ENCODE results near the gene PHLDA2.
A peak's percentile ranks its signal among the peaks of the same experiment; 100 is the strongest.
"Not testable (repeated sequence)": the region's sequence is repeated elsewhere in the genome, so short reads cannot be mapped to it uniquely, and the experiment has no call there.

PHLDA2 gene

GRCh38 chr11:2908130-2908529 lies 21.1 kb downstream of the PHLDA2 start:
- Histone ChIP-seq H2AFZ (ENCODE audit: low read depth, low read length) (no peak overlapping the region), H4K20me1 (ENCODE audit: insufficient read depth, low read length) (peaks cover 5% of the 10 kb centered on the region), H3K79me2 (ENCODE audit: insufficient read depth, low read length) (no peaks in the 10 kb centered on the region), H3K4me3 (ENCODE audit: low read depth in 1 of 2, low read length in 2 of 2) (no peak overlapping the region), H3K4me1 (ENCODE audit: insufficient read depth, low read length) (peaks cover 7% of the 10 kb centered on the region), H3K27me3 (ENCODE audit: insufficient read depth, low read length, poor library complexity) (no peaks in the 10 kb centered on the region), H3K4me2 (ENCODE audit: insufficient read depth, low read length) (no peak overlapping the region), H3K27ac (ENCODE audit: low read length) (no peak overlapping the region), H3K9me3 (ENCODE audit: insufficient read depth, low read length, severe bottlenecking) (no peaks in the 10 kb centered on the region), H3K36me3 (ENCODE audit: insufficient read depth, low read length) (no peaks in the 10 kb centered on the region), H3K9ac (ENCODE audit: low read depth, low read length) (no peak overlapping the region)
- no peak for ATAC-seq (ENCODE audit: insufficient read depth, low read depth)
- DNase-seq, result no peak
- TF ChIP-seq EZH2 (IDR thresholded peaks at IDR 0.05; ENCODE audit: borderline replicate concordance, low read depth, low read length, severe bottlenecking) (no peak), CTCF (IDR thresholded peaks at IDR 0.05; ENCODE audit: borderline replicate concordance, extremely low read depth, low read length, poor library complexity, severe bottlenecking) (no peak)

- ATAC-seq (ENCODE audit: insufficient read depth, low read depth), result not testable (repeated sequence)
Observed at GRCh38 chr11:2905299-2905698, 23.9 kb downstream of the PHLDA2 start.

GRCh38 chr11:2904153-2905052 lies 24.8 kb downstream of the PHLDA2 start:
- Histone ChIP-seq H4K20me1 (ENCODE audit: insufficient read depth, low read length) (no peaks in the 10 kb centered on the region), H3K79me2 (ENCODE audit: insufficient read depth, low read length) (no peaks in the 10 kb centered on the region), H3K9me3 (ENCODE audit: insufficient read depth, low read length, severe bottlenecking) (no peaks in the 10 kb centered on the region), H3K4me3 (ENCODE audit: low read depth in 1 of 2, low read length in 2 of 2) (no peak overlapping the region), H3K27me3 (ENCODE audit: insufficient read depth, low read length, poor library complexity) (no peaks in the 10 kb centered on the region), H3K36me3 (ENCODE audit: insufficient read depth, low read length) (no peaks in the 10 kb centered on the region), H3K4me1 (ENCODE audit: insufficient read depth, low read length) (peaks cover 24% of the 10 kb centered on the region), H2AFZ (ENCODE audit: low read depth, low read length) (no peak overlapping the region), H3K27ac (ENCODE audit: low read length) (no peak overlapping the region), H3K4me2 (ENCODE audit: insufficient read depth, low read length) (no peak overlapping the region), H3K9ac (ENCODE audit: low read depth, low read length) (no peak overlapping the region)
- no peak for ATAC-seq (ENCODE audit: insufficient read depth, low read depth)
- no peak for DNase-seq
- TF ChIP-seq EZH2 (IDR thresholded peaks at IDR 0.05; ENCODE audit: borderline replicate concordance, low read depth, low read length, severe bottlenecking) (no peak), CTCF (IDR thresholded peaks at IDR 0.05; ENCODE audit: borderline replicate concordance, extremely low read depth, low read length, poor library complexity, severe bottlenecking) (no peak)

More at GRCh38 chr11:2905299-2905698, 23.9 kb downstream of the PHLDA2 start:
- not testable (repeated sequence) for H3K27me3 ChIP-seq (ENCODE audit: insufficient read depth, low read length, poor library complexity); H3K4me3 ChIP-seq (ENCODE audit: low read depth in 1 of 2, low read length in 2 of 2); H3K9me3 ChIP-seq (ENCODE audit: insufficient read depth, low read length, severe bottlenecking); DNase-seq; H3K27ac ChIP-seq (ENCODE audit: low read length); H2AFZ ChIP-seq (ENCODE audit: low read depth, low read length); H3K79me2 ChIP-seq (ENCODE audit: insufficient read depth, low read length); H4K20me1 ChIP-seq (ENCODE audit: insufficient read depth, low read length); H3K9ac ChIP-seq (ENCODE audit: low read depth, low read length); H3K36me3 ChIP-seq (ENCODE audit: insufficient read depth, low read length); H3K4me2 ChIP-seq (ENCODE audit: insufficient read depth, low read length)
- peaks cover 24% of the 10 kb centered on the region for H3K4me1 ChIP-seq (ENCODE audit: insufficient read depth, low read length)

GRCh38 chr11:2903672-2904011 lies 25.6 kb downstream of the PHLDA2 start:
- Histone ChIP-seq H3K4me3 (ENCODE audit: low read depth in 1 of 2, low read length in 2 of 2) (no peak overlapping the region), H3K27ac (ENCODE audit: low read length) (no peak overlapping the region)
- no peak for ATAC-seq (ENCODE audit: insufficient read depth, low read depth)

More at GRCh38 chr11:2903672-2904011, 25.6 kb downstream of the PHLDA2 start:
- no peaks in the 10 kb centered on the region for H3K79me2 ChIP-seq (ENCODE audit: insufficient read depth, low read length)
- H3K4me2 ChIP-seq (ENCODE audit: insufficient read depth, low read length), result peak overlapping the region; percentile 98
- DNase-seq, result no peak
- H3K36me3 ChIP-seq (ENCODE audit: insufficient read depth, low read length), result no peaks in the 10 kb centered on the region
- TF ChIP-seq CTCF (IDR thresholded peaks at IDR 0.05; ENCODE audit: borderline replicate concordance, extremely low read depth, low read length, poor library complexity, severe bottlenecking) (no peak), EZH2 (IDR thresholded peaks at IDR 0.05; ENCODE audit: borderline replicate concordance, low read depth, low read length, severe bottlenecking) (no peak)
- no peaks in the 10 kb centered on the region for H4K20me1 ChIP-seq (ENCODE audit: insufficient read depth, low read length)
- peaks cover 24% of the 10 kb centered on the region for H3K4me1 ChIP-seq (ENCODE audit: insufficient read depth, low read length)
- H3K9me3 ChIP-seq (ENCODE audit: insufficient read depth, low read length, severe bottlenecking), result no peaks in the 10 kb centered on the region
- H2AFZ ChIP-seq (ENCODE audit: low read depth, low read length), result no peak overlapping the region
- H3K9ac ChIP-seq (ENCODE audit: low read depth, low read length), result peak overlapping the region; percentile 92
- H3K27me3 ChIP-seq (ENCODE audit: insufficient read depth, low read length, poor library complexity), result no peaks in the 10 kb centered on the region

All from DND-41 (cell line).